HG03439 (cell line): ENCODE results near the gene NXN.
A peak's percentile ranks its signal among the peaks of the same experiment; 100 is the strongest.
"Not testable (repeated sequence)": the region's sequence is repeated elsewhere in the genome, so short reads cannot be mapped to it uniquely, and the experiment has no call there.

Source experiments
- ATAC-seq: cut with Tn5 transposase; IDR thresholded peaks from one replicate; pipeline ENCODE4 v1.9.1; 2021; ENCODE audit warnings: mild to moderate bottlenecking, moderate library complexity; ENCODE audit not compliant: unreplicated experiment

NXN gene

GRCh38 chr17:785901-786300 is 193.7 kb downstream of the NXN start:
- not testable (repeated sequence) for ATAC-seq

DNA sequence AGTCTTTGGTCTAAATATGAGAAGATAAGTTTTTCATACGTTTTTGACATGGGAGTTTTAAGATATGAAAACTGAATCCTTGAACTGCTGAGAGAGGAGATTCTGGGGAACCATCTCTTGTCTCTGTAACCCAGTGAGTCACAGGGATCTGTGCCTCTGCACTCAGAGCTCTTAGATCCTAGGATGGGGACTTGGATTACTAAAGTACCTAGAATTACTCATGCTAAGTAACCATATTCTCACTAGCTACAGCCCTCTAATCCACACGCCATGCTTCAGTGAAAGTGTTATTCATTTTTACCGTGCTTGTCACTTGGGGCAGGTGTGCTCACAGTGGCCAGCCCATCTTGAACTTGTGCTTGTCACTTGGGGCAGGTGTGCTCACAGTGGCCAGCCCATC is 195.4 kb downstream of the NXN start:
- ATAC-seq, result no peak

DNA sequence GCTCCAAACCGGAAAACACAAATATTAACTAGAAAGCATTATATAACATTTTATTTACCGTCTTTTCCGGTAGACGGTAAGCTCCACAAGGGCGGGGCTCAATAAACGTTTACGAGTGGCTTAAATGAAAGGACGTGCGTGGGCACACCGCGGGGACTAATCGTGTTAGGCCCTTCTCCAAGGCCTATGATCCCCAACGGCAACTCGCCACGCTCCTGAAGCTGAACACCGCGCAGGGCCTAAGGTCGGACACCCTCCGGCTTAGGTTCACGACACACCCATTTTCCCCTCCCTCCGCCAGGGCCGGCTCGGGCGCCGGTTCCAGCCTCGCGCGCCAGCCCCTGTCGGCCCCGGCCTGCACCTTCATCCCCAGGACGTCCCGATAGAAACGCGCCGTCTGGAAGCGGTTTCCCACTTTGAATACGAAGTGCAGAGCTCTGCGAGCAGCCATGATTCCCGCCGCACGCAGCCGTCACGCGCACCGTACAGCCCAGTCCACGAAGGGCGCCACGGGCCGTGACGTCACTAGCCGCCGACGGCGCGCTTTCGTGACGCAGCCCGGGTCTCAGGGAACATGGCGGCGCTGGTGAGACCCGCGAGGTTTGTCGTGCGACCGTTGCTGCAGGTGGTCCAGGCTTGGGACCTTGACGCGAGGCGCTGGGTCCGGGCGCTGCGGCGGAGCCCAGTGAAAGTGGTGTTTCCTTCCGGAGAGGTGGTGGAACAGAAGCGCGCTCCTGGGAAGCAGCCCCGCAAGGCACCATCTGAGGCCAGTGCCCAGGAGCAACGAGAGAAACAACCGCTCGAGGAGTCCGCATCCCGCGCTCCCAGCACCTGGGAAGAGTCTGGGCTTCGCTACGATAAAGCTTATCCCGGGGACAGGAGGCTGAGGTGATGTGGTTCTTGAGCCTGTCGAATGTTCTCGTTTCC is 197.5 kb downstream of the NXN start, which contains the start of the genes GLOD4 and MRM3:
Gene GLOD4, minus strand, starts transcription at position 476 of the 927 bp plus-strand sequence. Its CDS starts 25 bp downstream, at position 451.
Gene MRM3, plus strand, starts transcription at position 549 of the 927 bp plus-strand sequence. Its CDS starts 26 bp downstream, at position 575.
- peak; percentile 82 for ATAC-seq

DNA sequence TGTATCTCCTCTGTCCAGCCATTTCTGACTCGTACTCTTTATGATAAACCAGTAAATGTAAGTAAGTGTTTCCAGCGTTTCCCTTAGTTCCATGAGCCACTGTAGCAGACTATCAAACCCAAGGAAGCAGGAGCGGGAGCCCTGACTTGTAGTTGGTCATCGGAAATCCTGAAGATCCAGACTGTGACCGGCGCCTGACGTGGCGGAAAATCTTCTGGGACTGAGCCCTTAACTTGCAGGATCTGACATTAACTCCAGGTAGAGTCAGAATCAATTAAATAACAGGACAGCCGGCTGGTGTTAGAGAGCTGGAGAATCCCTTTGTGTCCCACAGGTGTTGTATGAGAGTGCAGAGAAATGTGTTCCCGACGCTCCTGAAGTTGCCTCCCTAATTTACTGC is 201.5 kb downstream of the NXN start:
- no peak for ATAC-seq

GRCh38 chr17:774313-774584 is 205.3 kb downstream of the NXN start:
- ATAC-seq, result no peak

DNA sequence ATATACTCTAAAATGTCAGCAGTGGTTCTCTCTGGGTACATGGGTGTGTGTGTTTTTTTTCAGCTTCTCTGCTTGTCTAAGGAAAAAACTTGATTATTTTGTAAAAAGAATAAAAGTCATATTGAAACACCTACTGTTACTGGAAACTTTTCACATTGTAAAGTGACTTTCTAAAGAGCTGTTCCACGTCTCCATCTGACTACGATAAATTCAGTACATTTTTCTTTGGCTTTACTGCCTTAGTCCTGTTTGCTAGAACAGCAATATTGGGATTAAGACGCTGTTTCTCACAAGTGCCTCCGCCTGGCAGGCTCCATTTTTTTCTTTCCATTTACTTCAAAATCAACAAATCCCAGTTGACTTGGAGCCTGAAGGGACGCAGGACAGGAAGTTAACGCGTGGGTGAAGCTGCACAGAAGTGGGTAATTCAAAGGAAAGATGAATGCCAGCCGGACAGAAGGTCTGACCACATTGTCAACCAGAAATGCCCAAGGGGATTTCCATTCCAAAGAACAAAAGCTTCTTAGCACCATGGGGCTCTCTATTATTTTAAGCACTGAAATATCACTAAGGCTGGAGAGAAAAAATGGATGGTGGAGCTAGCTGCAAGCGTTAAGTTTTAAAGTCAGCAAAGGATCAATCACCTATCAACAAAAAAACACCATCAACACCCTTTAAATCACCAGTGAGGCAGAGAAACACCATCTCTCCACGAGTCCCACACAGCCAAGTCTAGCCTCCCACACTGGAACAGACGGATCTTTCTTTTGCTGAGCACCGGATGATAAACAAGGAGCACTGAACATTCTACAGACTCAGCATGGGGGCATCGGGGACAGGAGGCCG is 205.9 kb downstream of the NXN start:
- ATAC-seq, result no peak

GRCh38 chr17:773016-773415 is 206.6 kb downstream of the NXN start:
- ATAC-seq, result no peak

GRCh38 chr17:767076-767475 is 212.5 kb downstream of the NXN start:
- ATAC-seq, result no peak

DNA sequence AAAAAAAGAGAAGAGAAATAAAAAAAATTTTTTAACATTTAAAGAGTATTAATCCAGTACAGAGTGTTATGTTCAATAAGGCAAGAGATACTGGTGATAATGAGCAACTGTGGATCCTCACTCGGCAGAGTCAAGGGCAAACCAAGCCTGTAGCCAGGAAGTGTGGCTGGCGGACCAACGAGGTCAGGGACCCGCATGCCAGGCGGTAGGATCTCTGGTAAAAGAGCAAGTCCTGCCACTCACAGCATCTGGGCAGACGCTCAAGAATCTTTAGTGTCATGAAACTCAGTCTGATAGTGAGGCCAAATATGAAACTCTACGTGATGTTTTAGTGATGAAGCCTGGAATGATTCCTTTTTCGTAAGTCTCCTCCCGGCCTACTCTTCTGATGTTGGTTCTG is 219.2 kb downstream of the NXN start:
- ATAC-seq, result no peak

DNA sequence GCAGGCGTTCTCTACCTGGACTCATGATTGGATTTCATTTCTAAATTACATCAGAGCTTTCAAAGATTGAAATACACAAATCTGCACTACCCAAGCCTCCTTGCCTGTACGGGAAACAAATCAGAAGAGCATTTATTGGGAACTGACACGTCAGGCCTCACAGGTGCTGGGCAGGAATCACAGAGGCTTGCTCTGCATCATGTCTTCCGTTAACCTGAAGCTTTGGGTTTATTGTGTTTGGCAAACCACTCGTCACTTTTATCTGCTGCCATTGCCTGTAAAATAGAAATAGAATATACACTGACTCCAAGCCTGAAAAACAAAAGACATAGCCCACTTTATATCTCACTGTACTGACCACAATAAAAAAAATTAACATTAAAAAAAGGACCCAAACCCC is 219.6 kb downstream of the NXN start:
- no peak for ATAC-seq

GRCh38 chr17:756010-756567 is 223.5 kb downstream of the NXN start:
- ATAC-seq, result not testable (repeated sequence)

DNA sequence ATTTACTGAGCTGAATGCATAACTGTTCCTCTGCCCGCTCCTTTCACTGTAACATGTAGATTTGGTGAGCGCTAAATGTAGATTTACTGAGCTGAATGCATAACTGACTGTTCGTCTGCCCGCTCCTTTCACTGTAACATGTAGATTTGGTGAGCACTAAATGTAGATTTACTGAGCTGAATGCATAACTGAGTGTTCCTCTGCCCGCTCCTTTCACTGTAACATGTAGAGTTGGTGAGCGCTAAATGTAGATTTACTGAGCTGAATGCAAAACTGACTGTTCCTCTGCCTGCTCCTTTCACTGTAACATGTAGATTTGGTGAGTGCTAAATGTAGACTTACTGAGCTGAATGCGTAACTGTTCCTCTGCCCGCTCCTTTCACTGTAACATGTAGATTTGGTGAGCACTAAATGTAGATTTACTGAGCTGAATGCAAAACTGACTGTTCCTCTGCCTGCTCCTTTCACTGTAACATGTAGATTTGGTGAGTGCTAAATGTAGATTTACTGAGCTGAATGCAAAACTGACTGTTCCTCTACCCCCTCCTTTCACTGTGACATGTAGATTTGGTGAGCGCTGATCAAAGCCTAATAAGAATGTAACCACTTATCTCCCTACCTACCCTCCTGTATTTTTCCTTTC is 224.1 kb downstream of the NXN start:
- not testable (repeated sequence) for ATAC-seq

DNA sequence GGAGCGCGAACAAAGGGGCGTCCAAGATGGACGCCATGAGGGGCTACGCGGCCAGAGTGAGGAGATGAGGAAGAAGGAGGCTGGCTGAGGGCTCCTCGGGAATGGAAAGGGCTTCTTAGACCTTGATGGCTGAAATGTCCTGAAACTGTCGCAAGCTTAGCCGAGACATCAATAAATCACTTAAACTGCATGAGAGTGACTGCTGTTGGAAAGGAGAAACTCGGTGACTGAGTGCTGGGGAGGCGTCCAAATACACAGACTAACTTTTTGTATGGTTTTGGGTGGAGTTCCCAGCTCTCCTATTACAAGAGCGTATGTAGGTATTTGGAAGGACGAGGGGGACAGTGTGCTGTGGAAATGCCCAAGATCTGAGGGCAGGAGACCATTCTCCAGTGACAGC is 226.2 kb downstream of the NXN start:
- ATAC-seq, result no peak

- no peak for ATAC-seq
These were observed 226.9 kb downstream of the NXN start for GRCh38 chr17:752620-753219.

GRCh38 chr17:752002-752619 is 227.5 kb downstream of the NXN start, which contains the start of gene GEMIN4:
TSS of gene GEMIN4 (minus strand) at chr17:752264. CDS start at chr17:752142, 122 bp downstream.
- ATAC-seq, result peak; percentile 82

DNA sequence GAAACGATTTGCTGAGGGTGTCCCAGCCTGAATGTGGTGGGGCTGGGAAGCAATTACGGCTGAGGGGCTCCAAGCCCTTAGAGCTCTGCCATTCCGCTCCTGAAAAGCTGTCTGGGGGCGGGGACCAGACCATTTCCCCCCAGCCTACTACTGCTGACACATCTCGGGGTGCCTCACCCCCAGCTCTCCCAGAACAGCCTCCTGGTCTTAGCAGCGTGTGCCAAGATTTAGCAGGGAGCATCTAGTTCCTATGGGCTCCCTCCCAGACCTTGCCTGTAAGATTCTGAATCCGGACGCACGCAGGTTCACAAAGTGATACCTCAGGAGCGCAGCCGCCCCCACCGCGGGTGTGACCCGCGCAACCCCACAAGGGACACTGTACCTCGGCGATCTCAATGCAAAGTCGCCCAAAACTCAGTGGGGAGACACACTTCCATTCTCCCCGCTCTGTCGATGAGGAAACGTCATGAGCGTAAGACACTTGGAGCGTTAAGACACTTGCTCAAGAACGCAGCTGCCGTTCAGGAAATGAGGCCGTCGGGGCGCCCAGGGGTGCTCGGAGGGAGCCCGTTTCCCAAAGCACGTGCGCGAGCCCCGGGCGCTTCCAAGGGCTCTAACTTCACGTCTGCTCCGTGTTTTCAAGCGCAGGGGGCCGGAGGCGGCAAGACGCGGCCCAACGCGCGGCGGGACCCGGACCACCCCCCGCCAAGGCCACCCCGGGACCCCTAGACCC is 228.1 kb downstream of the NXN start:
- peak; percentile 31 for ATAC-seq

GRCh38 chr17:750431-751037 is 229.0 kb downstream of the NXN start:
- ATAC-seq, result no peak

DNA sequence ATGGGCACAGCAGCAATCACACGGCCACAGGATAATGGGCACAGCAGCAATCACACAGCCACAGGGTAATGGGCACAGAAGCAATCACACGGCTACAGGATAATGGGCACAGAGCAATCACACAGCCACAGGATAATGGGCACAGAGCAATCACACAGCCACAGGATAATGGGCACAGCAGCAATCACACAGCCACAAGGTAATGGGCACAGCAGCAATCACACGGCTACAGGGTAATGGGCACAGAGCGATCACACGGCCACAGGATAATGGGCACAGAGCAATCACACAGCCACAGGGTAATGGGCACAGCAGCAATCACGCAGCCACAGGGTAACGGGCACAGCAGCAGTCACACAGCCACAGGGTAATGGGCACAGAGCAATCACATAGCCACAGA is 230.2 kb downstream of the NXN start:
- not testable (repeated sequence) for ATAC-seq
